GM19035 (cell line): ENCODE data around the gene OR2F2.

Source experiments
- ATAC-seq: cut with Tn5 transposase; IDR thresholded peaks from one replicate; pipeline ENCODE4 v1.9.1; 2021; ENCODE audit not compliant: unreplicated experiment

The OR2F2 gene

GRCh38 chr7:143975617-143976016 lies 40.6 kb downstream of the OR2F2 start:
- ATAC-seq, result no peak

GRCh38 chr7:143978585-143978984 lies 43.6 kb downstream of the OR2F2 start:
- no peak for ATAC-seq

GRCh38 chr7:143979359-143979758 lies 44.3 kb downstream of the OR2F2 start:
- ATAC-seq, result no peak

GRCh38 chr7:143979998-143980397 lies 45.0 kb downstream of the OR2F2 start:
- ATAC-seq, result no peak

DNA sequence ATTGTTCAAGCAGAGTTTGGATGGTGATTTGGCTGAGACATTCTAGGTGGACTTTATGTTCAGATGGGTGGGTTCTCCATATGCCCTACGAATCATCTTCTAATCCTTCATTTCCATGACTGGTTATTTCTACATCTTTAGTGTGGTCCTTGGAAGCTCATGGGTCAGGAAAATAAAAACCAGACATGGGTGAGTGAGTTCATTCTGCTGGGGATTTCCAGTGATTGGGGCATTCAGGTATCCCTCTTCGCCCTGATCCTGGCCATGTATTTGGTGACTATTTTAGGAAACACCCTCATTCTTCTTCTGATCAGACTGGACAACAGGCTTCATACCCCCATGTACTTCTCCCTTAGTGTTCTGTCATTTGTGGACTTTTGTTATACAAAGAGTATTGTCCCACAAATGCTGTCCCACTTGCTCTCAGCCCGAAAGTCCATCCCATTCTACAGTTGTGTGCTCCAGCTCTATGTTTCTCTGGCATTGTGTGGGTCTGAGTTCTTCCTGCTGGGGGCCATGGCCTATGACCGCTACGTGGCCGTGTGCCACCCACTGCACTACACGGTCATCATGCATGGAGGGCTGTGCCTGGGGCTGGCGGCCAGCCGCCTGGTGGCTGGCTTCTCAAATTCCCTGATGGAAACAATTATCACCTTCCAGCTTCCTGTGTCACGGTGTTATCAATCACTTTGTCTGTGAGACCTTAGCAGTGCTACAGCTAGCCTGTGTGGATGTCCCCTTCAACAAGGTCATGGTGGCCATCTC lies 45.9 kb downstream of the OR2F2 start:
- ATAC-seq, result no peak

DNA sequence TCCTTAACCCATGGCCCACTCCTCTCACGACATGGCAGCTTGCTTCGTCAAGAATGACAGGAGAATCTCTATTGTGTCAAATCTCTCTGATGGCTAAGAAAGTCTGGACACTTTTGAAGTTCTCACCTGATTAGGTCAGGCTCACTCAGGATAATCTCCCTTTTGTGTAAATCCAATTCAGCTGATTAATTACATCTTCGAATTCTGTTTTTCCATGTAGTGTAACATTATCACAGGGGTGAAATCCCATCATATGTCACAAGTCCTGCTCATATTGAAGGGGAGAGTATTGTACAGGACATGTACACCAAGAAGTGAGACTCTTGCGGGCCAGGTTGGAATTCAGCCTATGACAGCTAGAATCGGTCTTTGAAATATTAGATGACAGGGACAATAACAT lies 48.9 kb downstream of the OR2F2 start:
- ATAC-seq, result no peak
